Panc1 (cell line): Measurements from ENCODE around the gene KCNMB2. TPM values are rescaled to one million over a fixed set of nuclear protein-coding genes. Genes with fewer than 3 reads are reported as not detected.

Source experiments
- ATAC-seq: fragments of 200-7000 bp; cut with Tn5 transposase; 2 replicates; pipeline ENCODE4 v1.9.1; 2020; ENCODE audit warnings: mild to moderate bottlenecking, moderate library complexity
- BruUV-seq: library from RNA; stranded (reverse); fragments of 400-500 nt; replicated peaks from 2 replicates; lab custom pipeline; 2021; lab: Mats Ljungman, UMichigan
- CTCF ChIA-PET: fragments of 300-600 bp; sonication (Branson Sonifier 250); formaldehyde crosslinking; loops from one replicate; lab custom pipeline; 2022; ENCODE audit warnings: antibody characterized with exemption; lab: Charles Lee
- POLR2A ChIA-PET: fragments of 300-600 bp; sonication (Branson Sonifier 250); formaldehyde crosslinking; loops from one replicate; lab custom pipeline; 2022; ENCODE audit warnings: antibody characterized with exemption; lab: Charles Lee
- DNase-seq: peaks from one replicate; pipeline ENCODE4 v3.0.0-alpha.2; 2010; ENCODE audit warnings: low read depth, low spot score
- H3K27ac ChIP-seq: 2 replicates; pipeline ENCODE4 v1.5.1; 2011; ENCODE audit warnings: mild to moderate bottlenecking, low read length, inconsistent platforms
- H3K27me3 ChIP-seq: fragments of 200-500 bp; sonication (Bioruptor generic); 2 replicates; pipeline ENCODE4 v1.6.0; 2014; ENCODE audit warnings: low read length, inconsistent platforms; ENCODE audit not compliant: control insufficient read depth, insufficient read depth
- H3K36me3 ChIP-seq: fragments of 200-500 bp; sonication (Bioruptor generic); 2 replicates; pipeline ENCODE4 v1.5.1; 2014; ENCODE audit warnings: inconsistent platforms, mild to moderate bottlenecking, low read length, moderate library complexity; ENCODE audit not compliant: control insufficient read depth, insufficient read depth
- H3K4me1 ChIP-seq: 2 replicates; pipeline ENCODE4 v1.5.1; 2011; ENCODE audit warnings: inconsistent platforms, mild to moderate bottlenecking, low read length, moderate library complexity; ENCODE audit not compliant: control insufficient read depth, insufficient read depth
- H3K4me3 ChIP-seq, 2 experiments: 2 replicates each; pipeline ENCODE4 v1.5.1; 2011 to 2012; ENCODE audit warnings: low read depth in 2 of 2, low read length in 2 of 2, mild to moderate bottlenecking in 2 of 2, inconsistent platforms in 1 of 2, moderate library complexity in 1 of 2
- H3K9me3 ChIP-seq: fragments of 200-500 bp; sonication (Bioruptor generic); 2 replicates; pipeline ENCODE4 v1.5.1; 2014; ENCODE audit warnings: low read depth, mild to moderate bottlenecking, inconsistent platforms, low read length, moderate library complexity; ENCODE audit not compliant: control insufficient read depth, insufficient read depth
- POLR2AphosphoS5 ChIP-seq: IDR thresholded peaks from 2 replicates; pipeline ENCODE4 v1.6.1; 2012; ENCODE audit warnings: mild to moderate bottlenecking, low read depth, low read length, moderate library complexity
- SIN3A ChIP-seq: IDR thresholded peaks from 2 replicates; pipeline ENCODE4 v1.6.1; 2012; ENCODE audit warnings: low read depth, mild to moderate bottlenecking, low read length, moderate library complexity, borderline replicate concordance; ENCODE audit not compliant: insufficient read depth
- TCF7L2 ChIP-seq: IDR thresholded peaks from 2 replicates; pipeline ENCODE4 v1.6.1; 2011; ENCODE audit warnings: mild to moderate bottlenecking, low read depth, low read length, inconsistent platforms
- in situ Hi-C: cut with HindIII; loops from 2 replicates; pipeline ENCODE4 v1.10.0; 2016; ENCODE audit warnings: low sequenced_read_pairs, low pct_unique_long_range_greater_than_20kb
- intact Hi-C: fragments of 100-400 bp; cut with micrococcal nuclease; formaldehyde crosslinking; loops from one replicate; pipeline ENCODE4 v1.10.0; 2022; ENCODE audit not compliant: unreplicated experiment
- total RNA-seq: library from RNA; stranded (reverse); gene quantifications from one replicate; pipeline ENCODE4 v1.2.1, GENCODE V29; 2021; ENCODE audit not compliant: unreplicated experiment
- TF ChIP-seq, protein P1 (sequence below), 2 experiments: IDR thresholded peaks; 2 replicates each; pipeline ENCODE4 v1.6.1; 2011 to 2012; ENCODE audit warnings: low read depth in 2 of 2, control low read depth in 1 of 2, low read length in 1 of 2, mild to moderate bottlenecking in 1 of 2, moderate library complexity in 1 of 2; ENCODE audit not compliant: insufficient read depth in 1 of 2
- TF ChIP-seq, protein P2 (sequence below): fragments of 450-650 bp; IDR thresholded peaks from 2 replicates; pipeline ENCODE4 v1.5.1; 2017; ENCODE audit warnings: mild to moderate bottlenecking

The KCNMB2 gene
- total RNA-seq, 1 experiment from 2014 or later = not detected

DNA sequence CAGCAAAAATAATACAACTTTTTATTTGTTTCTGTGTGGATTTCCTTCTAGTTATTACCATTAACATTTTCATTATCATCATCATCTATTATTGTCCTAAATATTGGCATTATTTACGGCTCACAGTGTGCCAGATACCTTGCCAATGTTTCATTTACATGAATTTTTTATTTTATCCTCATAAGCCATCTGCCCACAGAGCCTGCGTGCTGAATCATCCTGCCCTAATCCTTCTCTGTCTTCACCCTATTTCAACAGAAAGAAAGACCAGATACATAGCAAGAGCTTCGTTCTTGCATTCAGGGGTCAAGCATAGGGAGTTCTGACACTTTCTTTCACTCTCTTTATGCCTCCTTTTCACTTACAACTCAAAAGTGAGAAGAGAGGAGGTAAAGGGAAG is 82.0 kb downstream of the KCNMB2 start:
- in situ Hi-C loops = no loop called here
- H3K4me1 ChIP-seq = no peaks in the 10 kb centered on the region
- no peak for TF ChIP-seq SIN3A
- TF ChIP-seq, protein P1, sequence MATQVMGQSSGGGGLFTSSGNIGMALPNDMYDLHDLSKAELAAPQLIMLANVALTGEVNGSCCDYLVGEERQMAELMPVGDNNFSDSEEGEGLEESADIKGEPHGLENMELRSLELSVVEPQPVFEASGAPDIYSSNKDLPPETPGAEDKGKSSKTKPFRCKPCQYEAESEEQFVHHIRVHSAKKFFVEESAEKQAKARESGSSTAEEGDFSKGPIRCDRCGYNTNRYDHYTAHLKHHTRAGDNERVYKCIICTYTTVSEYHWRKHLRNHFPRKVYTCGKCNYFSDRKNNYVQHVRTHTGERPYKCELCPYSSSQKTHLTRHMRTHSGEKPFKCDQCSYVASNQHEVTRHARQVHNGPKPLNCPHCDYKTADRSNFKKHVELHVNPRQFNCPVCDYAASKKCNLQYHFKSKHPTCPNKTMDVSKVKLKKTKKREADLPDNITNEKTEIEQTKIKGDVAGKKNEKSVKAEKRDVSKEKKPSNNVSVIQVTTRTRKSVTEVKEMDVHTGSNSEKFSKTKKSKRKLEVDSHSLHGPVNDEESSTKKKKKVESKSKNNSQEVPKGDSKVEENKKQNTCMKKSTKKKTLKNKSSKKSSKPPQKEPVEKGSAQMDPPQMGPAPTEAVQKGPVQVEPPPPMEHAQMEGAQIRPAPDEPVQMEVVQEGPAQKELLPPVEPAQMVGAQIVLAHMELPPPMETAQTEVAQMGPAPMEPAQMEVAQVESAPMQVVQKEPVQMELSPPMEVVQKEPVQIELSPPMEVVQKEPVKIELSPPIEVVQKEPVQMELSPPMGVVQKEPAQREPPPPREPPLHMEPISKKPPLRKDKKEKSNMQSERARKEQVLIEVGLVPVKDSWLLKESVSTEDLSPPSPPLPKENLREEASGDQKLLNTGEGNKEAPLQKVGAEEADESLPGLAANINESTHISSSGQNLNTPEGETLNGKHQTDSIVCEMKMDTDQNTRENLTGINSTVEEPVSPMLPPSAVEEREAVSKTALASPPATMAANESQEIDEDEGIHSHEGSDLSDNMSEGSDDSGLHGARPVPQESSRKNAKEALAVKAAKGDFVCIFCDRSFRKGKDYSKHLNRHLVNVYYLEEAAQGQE (IDR thresholded peaks at IDR 0.05; ENCODE audit: insufficient read depth in 1 of 2, low read depth in 2 of 2, low read length in 1 of 2) = no peak
- no peak overlapping the region for H3K27ac ChIP-seq
- H3K9me3 ChIP-seq = no peaks in the 10 kb centered on the region
- ChIA-PET POLR2A (no interaction called here), CTCF (no interaction called here)
- intact Hi-C loops = no loop called here
- no peaks in the 10 kb centered on the region for H3K27me3 ChIP-seq
- no peaks in the 10 kb centered on the region for H3K36me3 ChIP-seq
- no peak for ATAC-seq
- no peak overlapping the region for H3K4me3 ChIP-seq
- BruUV-seq = no TSS peak
- DNase-seq = no peak

DNA sequence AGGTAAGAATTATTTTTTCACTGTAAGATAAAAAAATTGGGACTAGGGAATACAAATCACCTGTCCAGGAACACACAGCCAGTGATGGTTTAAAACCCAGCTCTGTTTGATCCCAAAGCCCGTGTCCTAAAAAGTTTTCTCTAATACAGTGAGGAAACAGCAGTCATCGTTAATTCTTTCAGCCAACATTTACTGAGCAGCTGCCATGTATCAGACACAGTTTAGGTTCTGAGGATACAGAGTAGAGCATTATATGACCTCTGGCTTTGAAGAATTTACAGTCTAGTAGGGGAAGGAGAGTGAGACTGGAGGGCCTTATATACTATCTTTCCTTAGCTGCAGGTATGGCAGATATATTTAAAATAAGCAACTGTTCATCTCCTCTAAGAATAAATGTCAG is 82.7 kb downstream of the KCNMB2 start:
- POLR2A ChIA-PET = no interaction called here
- intact Hi-C loops = no loop called here
- no peak for ATAC-seq
- CTCF ChIA-PET = no interaction called here
- no peaks in the 10 kb centered on the region for H3K4me1 ChIP-seq
- H3K36me3 ChIP-seq = no peaks in the 10 kb centered on the region
- H3K27me3 ChIP-seq = no peaks in the 10 kb centered on the region
- BruUV-seq = no TSS peak
- no peak overlapping the region for H3K4me3 ChIP-seq
- no peak for DNase-seq
- no peak for TF ChIP-seq POLR2AphosphoS5
- no peak for TF ChIP-seq SIN3A
- TF ChIP-seq, protein P2, sequence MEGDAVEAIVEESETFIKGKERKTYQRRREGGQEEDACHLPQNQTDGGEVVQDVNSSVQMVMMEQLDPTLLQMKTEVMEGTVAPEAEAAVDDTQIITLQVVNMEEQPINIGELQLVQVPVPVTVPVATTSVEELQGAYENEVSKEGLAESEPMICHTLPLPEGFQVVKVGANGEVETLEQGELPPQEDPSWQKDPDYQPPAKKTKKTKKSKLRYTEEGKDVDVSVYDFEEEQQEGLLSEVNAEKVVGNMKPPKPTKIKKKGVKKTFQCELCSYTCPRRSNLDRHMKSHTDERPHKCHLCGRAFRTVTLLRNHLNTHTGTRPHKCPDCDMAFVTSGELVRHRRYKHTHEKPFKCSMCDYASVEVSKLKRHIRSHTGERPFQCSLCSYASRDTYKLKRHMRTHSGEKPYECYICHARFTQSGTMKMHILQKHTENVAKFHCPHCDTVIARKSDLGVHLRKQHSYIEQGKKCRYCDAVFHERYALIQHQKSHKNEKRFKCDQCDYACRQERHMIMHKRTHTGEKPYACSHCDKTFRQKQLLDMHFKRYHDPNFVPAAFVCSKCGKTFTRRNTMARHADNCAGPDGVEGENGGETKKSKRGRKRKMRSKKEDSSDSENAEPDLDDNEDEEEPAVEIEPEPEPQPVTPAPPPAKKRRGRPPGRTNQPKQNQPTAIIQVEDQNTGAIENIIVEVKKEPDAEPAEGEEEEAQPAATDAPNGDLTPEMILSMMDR = no peak
- TF ChIP-seq TCF7L2 = no peak
- TF ChIP-seq, protein P1 (IDR thresholded peaks at IDR 0.05; ENCODE audit: insufficient read depth in 1 of 2, low read depth in 2 of 2, low read length in 1 of 2) = no peak
- in situ Hi-C loops = no loop called here
- H3K9me3 ChIP-seq = no peaks in the 10 kb centered on the region
- no peak overlapping the region for H3K27ac ChIP-seq
